Neural progenitor cell (in vitro differentiated cells): ENCODE measurements around the gene GFOD1.

Experiments used
- EZH2 ChIP-seq: fragments of 200-600 bp; sonication (generic); IDR thresholded peaks from 2 replicates; pipeline ENCODE4 v1.6.1; 2017; ENCODE audit warnings: antibody characterized with exemption, mild to moderate bottlenecking, moderate library complexity
- EZH2phosphoT487 ChIP-seq: fragments of 200-600 bp; sonication (generic); IDR thresholded peaks from 2 replicates; pipeline ENCODE4 v1.6.1; 2017; ENCODE audit warnings: antibody characterized with exemption
- TF ChIP-seq, protein P1 (sequence below): fragments of 200-600 bp; sonication (generic); IDR thresholded peaks from 2 replicates; pipeline ENCODE4 v1.5.1; 2017; ENCODE audit warnings: antibody characterized with exemption, mild to moderate bottlenecking

DNA sequence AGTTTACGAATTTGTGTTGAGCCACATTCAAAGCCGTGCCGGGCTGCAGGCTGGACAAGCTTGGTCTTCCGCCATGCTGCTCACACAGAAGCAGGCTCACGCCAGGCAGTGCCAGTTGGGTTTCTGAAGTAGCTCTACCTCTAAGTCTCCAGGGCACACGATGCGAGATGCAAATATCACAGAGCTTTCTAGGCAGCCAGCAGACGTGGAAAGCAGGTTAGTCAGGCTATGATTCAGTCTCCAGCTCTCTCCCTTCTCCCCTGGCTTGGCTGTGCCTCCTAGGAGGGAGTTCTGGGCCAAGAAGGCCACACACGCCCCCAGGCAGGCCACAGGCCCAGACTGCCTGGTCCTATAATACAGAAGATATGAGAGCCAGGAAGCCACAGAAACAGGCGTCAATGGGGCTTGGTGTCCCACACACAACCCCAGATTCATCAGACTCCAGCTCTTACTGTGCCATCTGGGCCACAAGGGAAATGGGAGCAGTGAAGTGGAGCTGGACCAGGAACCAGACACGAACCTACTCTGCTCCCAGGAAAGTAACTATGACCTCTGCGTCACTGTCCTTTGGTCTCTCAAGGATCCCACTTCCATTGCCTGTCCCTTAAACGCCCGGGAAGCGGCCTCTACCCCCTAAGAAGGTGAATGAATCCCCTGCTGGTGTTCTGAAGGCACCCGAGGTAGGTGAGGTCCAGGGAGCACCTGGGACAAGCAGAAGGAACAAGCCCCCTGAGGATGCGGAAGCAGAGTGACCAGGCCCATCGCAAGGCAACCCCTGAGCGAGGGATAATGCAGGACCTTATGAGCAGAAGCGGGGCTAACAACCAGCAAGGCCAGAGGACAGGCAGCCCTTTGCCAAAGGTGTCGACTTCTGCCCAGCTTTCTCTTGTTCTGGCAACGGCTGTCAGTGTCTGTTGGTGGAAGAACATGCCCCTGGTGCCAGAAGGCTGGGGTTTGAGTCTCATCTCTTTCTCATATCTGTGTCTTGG, 61.2 kb downstream of the GFOD1 start:
- TF ChIP-seq, protein P1, sequence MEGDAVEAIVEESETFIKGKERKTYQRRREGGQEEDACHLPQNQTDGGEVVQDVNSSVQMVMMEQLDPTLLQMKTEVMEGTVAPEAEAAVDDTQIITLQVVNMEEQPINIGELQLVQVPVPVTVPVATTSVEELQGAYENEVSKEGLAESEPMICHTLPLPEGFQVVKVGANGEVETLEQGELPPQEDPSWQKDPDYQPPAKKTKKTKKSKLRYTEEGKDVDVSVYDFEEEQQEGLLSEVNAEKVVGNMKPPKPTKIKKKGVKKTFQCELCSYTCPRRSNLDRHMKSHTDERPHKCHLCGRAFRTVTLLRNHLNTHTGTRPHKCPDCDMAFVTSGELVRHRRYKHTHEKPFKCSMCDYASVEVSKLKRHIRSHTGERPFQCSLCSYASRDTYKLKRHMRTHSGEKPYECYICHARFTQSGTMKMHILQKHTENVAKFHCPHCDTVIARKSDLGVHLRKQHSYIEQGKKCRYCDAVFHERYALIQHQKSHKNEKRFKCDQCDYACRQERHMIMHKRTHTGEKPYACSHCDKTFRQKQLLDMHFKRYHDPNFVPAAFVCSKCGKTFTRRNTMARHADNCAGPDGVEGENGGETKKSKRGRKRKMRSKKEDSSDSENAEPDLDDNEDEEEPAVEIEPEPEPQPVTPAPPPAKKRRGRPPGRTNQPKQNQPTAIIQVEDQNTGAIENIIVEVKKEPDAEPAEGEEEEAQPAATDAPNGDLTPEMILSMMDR = no peak
- no peak for TF ChIP-seq EZH2
- TF ChIP-seq EZH2phosphoT487 = no peak
